ENCODE results near the gene ITPRID2.
A peak's percentile ranks its signal among the peaks of the same experiment; 100 is the strongest.

Gene ITPRID2

DNA sequence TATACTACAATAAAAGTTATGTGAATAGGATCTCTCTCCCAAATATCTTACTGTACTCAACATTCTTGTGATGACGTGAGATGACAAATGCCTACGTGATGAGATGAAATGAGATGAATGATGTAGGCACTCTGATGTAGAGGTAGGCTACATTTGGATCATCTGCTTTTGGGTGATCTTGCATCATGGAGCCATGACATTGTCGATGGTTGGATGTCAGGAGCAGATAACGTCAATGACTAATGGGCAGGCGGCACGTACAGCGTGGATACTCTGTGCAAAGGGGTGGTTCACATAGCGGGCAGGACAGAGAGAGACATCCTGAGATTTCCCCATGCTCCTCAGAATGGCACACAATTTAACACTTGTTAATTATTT is 53.4 kb downstream of the ITPRID2 start:
- no peak overlapping the region for H3K27ac ChIP-seq
- TF ChIP-seq, protein P1, sequence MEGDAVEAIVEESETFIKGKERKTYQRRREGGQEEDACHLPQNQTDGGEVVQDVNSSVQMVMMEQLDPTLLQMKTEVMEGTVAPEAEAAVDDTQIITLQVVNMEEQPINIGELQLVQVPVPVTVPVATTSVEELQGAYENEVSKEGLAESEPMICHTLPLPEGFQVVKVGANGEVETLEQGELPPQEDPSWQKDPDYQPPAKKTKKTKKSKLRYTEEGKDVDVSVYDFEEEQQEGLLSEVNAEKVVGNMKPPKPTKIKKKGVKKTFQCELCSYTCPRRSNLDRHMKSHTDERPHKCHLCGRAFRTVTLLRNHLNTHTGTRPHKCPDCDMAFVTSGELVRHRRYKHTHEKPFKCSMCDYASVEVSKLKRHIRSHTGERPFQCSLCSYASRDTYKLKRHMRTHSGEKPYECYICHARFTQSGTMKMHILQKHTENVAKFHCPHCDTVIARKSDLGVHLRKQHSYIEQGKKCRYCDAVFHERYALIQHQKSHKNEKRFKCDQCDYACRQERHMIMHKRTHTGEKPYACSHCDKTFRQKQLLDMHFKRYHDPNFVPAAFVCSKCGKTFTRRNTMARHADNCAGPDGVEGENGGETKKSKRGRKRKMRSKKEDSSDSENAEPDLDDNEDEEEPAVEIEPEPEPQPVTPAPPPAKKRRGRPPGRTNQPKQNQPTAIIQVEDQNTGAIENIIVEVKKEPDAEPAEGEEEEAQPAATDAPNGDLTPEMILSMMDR (conservative IDR thresholded peaks at IDR 0.05) = no peak

DNA sequence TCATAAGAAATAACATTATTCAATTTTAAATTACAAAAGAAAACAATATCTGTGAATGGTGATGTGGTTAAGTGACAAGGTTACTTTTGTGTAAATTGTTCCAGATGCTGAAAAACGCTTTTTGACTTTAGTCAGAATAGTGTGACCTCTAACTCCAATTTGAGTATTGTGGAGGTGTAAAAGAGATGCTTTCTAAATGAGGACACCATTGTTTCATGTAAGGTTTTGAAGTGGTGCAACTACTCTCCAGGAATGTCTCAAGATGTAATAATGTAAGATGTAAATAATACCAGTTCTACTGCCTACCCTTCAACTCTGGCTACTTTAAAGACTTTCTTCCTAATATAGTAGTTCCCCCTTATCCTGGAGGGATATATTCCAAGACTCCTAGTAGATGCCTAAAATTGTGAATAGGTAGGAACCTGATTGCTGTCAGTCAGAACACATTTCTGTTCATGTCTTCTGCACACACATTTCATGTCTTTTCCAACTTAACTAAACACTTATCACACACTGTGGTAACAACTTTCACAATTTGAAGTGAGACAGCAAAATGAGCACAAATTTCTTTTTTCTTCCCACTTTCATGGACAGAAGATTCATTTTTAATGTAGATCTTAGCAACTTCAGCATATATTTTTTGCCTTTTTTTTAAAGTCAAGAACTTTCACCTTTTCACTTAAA is 55.1 kb downstream of the ITPRID2 start:
- TF ChIP-seq, protein P1 (conservative IDR thresholded peaks at IDR 0.05) = no peak
- no peak overlapping the region for H3K27ac ChIP-seq

DNA sequence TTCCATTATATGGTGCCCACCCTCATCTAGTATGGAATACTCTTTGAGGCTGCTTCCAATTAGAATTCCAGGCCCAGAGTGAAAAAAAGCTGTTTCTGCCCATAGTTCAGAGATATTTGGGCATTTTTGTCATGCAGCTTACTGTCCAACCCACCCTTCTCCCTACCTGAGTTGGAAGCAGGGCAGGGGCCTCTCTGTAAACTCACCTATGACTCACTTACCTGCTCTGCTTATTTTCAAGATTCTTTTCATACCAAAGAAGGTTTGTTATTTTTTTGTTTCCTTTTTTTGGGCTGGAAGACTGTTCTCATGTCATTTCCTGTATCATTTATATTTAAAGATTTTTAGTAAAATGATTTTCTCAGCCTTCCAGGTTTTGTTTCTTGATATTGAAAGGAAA is 55.7 kb downstream of the ITPRID2 start:
- H3K27ac ChIP-seq = no peak overlapping the region
- TF ChIP-seq, protein P1 (conservative IDR thresholded peaks at IDR 0.05) = no peak

DNA sequence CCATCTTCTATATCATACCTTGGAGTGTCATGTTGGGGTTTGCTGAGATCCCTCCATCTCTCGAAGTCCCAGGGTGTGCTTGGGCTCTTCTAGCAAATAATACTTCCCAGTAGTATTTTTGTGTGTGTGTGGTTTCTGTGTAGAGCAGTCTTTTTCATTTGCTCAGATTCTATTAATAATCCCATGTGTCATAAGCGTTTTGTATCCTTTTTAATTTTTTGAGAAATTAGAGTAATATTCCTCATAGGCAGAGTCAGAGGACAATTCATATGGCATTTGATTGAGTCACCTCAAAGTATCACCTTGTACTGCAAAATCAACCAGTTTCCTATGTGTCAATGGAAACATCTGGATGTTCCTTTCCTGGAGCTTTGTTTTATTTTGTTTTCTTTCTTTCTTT is 56.7 kb downstream of the ITPRID2 start:
- H3K27ac ChIP-seq = no peak overlapping the region
- TF ChIP-seq, protein P1 (conservative IDR thresholded peaks at IDR 0.05) = no peak

DNA sequence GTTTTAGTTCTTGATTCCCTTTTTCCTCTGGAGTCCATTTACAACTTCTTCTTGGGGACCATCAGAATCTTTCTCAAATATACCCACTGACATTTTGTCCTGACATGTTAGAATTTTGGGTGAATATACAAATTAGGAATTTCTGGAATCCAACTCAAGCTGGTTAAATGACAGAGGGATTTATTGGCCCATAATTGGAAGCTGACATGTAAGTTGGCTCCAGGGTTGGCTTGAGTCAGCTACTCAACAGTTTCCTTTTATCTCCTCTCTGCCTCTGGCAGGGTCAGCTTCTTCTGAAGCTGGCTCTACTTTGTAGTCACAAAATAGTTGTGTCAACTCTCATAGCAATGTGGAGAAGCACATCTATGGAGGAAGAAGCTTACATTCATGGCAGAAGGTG is 57.5 kb downstream of the ITPRID2 start:
- H3K27ac ChIP-seq = no peak overlapping the region
- TF ChIP-seq, protein P1 (conservative IDR thresholded peaks at IDR 0.05) = no peak

DNA sequence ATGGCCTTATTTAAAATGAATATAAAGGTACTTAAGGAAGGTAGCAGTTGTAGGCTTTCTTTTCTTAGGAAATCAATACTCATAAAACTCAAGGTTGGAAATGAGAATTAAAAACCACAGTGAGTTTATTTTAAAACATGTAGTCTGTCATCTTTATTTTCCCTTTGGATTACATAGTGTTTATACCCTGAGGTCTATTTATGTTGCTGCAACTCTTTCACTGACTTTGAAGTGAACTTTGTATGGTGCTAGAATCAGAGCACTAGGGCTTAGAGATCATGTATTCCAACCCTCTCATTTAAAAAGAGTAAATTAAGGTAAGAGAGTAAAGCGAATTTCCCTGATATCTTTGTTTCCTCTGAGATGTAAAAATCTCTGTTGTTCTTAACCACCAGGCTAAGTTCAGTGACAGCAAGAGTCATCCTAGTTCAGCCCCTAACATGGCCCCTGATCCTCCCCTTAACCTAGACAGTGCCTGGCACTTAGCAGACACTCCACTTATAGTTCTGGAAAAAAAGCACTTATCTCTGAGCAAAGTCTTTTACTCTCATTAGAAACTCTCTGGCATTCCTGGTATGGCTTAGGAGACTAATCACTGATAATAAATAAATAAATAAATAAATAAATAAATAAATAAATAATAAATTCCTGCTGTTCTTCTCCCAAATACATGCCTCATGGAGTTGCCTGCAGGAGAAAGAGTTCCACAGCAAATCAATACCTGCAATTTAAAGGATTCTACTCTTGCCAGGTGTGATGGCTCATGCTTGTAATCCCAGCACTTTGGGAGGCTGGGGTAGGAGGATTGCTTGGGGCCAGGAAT is 61.1 kb downstream of the ITPRID2 start:
- H3K27ac ChIP-seq = no peak overlapping the region
- TF ChIP-seq, protein P1 (conservative IDR thresholded peaks at IDR 0.05) = no peak

DNA sequence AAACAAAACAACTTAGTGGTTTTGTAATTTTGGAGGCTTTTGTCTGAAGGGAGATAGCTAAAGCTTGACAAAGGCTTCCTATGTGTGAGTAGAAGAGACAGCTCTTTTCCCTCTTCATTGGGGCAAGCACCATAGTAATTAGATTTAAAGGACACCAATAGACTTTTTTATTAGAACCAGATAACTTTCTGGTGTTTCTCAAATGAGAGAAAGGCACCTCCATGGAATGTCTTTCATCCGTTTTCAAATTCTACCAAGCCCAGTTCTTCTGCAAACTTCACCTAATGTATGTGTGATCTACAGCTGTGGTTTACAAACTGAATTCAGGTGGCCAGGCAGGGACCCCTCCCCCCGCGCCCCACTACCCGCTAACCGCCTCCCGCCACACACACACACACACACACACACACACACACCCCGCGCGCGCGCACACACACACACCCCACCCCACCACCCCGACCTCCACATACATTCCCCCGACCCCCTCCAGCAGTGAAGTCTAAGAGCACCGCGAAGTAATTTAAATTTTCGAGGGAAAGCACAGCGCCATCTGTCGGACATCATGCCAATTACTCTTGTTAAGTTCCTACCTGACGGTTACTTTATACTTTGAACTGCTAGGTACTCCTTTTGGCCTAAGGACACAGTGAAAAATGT is 62.5 kb downstream of the ITPRID2 start:
- no peak overlapping the region for H3K27ac ChIP-seq
- TF ChIP-seq, protein P1 (conservative IDR thresholded peaks at IDR 0.05) = peak; percentile 81
